NOMO-1 treated with dmso at 0.1 percent for 144 hours (cell line): ENCODE data around the gene C12orf56.
"Not testable (repeated sequence)": the region's sequence is repeated elsewhere in the genome, so short reads cannot be mapped to it uniquely, and the experiment has no call there.

Experiments
- DNase-seq: peaks from one replicate; lab custom pipeline; 2025; ENCODE audit not compliant: unreplicated experiment; lab: John Stamatoyannopoulos, UW

The C12orf56 gene

DNA sequence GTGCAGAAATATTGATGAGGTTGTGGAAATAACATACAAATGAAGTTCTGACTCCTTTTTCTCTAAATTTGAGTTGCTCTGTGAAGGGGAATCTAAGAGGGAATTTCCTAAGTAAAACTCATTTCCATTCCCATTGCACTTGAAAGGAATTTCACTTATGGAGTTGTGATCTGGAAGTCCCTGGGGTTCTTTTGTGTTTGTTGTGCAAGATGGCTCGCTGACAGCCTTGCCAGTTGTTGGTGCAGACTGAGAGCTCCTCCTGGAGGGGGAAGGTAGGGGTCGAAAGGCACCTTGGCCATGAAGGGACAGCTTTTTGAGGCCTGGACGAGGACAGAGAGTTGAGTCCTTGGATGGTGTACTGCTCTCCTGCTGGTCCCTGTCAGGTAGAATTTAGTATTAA is 72.0 kb downstream of the C12orf56 start:
- no peak for DNase-seq

DNA sequence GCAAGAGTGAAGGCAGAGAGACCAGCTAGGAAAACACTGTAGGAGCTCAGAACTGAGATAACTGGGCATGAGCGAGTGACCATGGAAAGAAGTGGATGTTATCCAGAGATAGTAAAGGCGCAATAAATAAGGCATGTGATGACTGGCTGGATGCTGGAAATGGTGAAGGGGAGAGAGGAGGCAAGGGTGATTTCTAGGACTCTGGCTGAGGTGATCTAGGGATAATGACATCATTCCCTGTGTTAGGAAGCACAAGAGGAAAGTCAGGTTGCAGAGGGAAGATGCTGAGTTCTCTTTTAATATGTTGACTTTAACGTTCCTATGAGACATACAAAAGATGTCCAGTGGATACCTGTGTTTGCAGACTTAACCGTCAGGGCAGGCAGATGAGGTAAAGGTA is 78.7 kb downstream of the C12orf56 start:
- DNase-seq: no peak

DNA sequence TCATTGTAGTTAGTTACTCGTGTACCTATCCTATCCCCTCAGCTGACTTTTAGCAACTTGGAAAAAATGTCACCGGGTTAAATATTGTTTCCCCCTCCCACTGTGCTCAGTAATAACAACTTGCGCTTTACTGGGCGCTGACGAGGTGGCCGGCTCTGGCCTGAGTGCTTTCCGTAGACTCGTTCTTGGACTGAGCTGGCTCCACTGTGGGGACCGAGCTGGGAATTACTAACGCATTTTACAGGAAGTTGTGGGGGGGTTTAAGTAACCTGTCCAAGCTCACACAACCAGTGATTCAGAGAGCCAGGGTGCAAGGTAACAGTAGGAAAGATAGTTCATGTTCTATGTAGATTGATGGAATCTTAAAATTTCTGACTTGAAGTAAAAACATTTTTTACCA is 86.0 kb downstream of the C12orf56 start:
- DNase-seq: no peak

DNA sequence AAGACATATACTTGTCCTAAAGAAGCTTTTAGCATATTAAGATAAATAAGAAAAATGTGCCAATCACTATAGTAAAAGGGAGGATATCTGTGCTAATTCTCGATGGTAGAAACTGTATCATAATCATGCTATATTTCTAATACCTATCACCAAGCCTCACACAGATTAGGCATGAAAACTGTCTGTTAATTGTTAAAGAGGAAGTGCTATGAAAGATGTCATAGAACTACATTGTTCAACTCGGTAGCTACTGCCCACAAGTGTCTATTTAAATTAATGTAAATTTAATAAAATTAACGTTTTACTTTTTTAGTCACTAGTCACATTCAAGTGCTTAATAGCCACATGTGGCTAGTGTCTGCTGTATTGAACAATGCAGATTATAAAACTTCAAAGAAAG is 90.9 kb downstream of the C12orf56 start:
- no peak for DNase-seq

DNA sequence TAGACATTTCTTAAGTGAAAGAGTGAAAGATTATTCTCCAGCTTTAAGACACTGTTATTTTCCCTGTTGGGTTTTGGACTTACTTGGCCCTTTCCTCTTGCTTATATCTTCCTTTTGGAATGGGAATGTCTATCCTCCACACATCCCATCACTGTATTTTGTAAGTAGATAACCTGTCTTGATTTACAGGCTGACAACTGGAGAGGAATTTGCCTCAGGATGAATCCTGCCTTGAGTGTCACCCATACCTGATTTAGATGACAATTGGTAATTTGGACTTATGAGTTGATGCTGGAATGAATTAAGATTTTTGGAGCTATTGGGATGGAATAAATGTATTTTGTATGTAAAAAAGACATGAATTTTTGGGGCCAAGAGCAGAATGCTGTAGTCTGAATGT is 94.3 kb downstream of the C12orf56 start:
- DNase-seq: no peak

DNA sequence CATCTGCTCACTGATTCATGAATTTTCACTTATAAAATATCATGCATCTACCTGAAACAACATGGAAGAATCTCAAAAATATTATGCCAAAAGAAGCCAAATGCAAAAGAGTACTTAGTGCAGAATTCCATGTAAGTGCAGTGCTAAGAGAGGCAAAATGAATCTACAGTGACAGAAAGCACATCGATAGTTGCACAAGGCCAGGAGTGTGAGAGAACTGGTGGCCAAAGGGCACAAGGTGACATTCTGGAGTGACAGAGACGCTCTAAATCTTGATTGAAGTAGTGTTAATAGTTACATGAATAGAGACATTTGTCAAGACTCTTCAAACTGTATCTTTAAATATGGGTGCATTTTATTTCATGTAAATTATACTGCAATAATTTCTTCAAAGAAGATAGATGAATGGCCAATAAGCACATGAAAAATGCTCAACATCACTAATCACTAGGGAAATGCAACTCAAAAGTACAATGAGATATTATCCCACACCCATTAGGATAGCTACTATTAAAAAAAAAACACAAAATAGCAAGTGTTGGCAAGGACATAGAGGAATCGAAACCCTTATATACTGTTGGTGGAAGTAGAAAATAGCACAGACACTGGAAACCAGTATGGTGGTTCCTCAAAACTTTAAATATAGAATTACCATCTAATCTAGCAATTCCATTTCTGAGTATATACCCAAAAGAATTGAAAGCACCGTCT is 96.7 kb downstream of the C12orf56 start:
- DNase-seq: peak; percentile 61

DNA sequence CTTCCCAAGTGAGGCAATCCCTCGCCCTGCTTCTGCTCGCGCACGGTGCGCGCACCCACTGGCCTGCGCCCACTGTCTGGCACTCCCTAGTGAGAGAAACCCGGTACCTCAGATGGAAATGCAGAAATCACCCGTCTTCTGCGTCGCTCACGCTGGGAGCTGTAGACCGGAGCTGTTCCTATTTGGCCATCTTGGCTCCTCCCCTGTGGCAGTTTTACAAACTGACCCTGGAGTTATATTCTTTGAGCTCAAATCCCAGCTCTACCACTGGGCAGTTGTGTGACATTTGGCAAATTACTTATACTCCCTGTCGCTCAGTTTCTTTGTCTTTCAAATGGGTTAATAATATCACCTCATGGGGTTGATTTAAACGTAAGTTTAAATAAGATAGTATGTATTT is 97.4 kb downstream of the C12orf56 start:
- DNase-seq: not testable (repeated sequence)

DNA sequence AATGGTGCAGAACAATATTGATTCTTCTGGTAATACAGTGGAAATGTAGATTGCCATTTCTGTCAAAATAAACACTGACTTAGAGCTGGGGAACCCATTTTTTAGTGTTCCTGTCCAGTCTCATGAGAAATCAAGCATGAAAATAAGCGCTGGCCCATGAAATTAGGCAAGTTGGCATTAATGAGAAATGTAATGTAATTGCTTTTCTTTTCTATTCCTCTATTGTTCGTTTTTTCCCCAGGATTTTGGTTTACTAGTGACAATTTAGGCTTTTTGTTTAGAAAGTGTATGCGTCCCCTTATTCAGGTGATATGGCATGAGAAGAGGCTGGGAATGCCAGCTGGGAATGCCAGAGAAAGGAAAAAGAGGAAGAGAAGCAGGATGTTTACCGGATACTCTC is 104.0 kb downstream of the C12orf56 start:
- no peak for DNase-seq

DNA sequence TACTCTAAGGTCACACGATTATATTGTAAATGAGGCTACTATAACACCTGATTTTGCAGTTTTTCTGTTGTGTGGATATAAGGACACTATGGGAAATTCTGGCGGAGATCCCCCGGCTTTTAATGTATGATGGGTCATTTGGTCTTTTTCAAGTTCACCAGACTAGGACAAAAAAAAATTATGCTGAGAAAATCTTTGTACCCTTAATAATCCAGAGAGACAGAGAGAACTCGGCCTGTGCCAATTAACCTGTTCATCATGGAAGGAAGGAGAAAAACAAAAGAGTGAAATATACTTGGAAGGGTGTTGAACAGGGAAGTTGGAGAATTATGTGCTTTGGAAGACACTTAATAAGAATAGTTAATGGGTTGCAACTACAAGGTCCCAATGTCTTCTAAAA is 106.3 kb downstream of the C12orf56 start:
- no peak for DNase-seq

DNA sequence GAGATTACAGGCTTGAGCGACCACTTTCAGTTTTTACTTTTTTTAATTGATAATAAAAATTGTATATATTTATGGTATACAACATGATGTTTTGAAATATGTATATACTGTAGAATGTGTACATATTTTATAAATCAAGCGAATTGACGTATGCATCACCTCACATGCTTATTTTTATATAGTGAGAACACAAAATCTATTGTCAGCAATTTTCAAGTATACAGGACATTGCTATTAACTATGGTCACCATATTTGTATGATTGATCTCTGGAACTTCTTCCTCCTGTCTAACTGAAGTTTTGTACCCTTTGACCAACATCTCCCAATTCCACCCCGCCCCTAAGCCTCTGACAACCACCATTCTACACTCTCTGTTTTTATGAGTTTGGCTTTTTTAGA is 112.1 kb downstream of the C12orf56 start:
- no peak for DNase-seq

DNA sequence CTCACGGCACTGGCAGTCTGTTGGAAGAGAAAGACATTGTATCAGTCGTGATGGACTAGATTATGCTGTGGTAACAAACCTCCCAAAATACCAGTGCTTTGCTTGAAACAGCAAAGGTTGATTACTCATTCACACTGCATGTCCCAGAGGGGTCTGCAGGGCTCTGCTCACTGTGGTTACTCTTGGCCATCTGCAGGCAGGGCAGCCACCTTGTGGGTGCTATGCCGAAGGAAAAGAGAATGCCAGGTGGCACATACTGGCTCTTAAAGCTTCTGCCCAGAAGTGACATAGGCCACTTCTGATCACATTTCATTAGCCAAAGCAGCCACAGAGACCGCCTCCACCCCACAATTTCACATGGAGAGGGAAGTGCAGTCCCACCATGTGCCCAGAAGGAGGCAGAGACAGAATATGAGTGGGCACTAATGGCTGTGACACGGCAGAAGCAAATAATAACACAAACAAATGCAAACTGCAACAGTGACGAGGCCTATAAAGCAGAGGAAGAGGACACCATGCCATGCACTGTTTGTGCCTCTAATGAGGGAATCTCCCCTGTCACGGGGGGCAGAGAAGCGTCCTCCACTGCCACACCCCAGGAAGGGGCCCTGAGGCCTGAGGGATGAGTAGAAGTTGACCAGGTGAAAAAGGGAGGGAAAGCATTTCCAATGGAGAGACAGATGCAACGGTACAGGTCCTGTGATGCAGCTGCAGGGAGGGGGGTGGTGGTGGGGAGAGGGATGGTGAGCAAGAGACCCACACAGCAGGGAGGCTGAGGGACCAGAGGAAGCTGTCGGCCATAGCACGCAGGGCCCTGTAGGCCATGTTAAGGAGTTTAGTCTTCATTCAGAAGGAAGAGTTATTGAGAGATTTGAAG is 116.8 kb downstream of the C12orf56 start:
- peak; percentile 16 for DNase-seq

DNA sequence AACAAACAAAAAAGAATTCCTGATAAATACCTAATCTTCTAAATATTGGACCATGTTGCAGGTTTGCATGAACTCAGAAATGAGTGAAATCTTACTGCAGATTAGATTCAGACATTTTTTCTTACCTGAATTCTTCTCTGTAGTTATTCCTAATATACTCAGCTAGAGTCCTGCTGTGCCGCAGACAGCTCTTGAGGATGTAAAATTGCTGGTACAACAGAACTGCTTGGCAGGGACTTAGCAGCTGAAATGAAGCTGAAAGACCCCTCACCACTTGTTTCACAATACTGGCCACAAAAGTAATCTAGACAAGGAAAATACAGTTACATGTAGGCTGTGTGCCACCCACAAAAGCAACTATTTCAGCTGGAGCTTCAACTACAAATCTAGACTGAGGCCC is 120.1 kb downstream of the C12orf56 start:
- no peak for DNase-seq

DNA sequence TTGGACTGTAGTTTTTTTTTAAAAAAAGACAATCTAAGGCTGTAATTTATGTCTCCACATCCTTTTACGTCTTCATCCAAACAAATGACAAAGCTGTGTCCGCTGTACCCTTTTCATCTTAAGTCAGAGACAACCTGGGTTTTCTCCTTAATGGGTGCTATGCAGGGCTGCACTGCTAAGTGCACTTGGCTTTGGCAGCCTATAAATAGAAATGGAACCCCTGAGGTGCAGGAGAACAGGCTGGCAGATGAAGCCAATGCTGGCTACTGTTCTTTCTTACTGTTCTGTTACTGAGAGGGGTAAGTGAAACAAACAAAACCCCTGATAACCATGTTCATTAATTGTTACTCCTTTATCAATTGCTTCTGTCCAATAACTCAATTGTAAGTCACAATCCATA is 121.4 kb downstream of the C12orf56 start:
- DNase-seq: no peak

DNA sequence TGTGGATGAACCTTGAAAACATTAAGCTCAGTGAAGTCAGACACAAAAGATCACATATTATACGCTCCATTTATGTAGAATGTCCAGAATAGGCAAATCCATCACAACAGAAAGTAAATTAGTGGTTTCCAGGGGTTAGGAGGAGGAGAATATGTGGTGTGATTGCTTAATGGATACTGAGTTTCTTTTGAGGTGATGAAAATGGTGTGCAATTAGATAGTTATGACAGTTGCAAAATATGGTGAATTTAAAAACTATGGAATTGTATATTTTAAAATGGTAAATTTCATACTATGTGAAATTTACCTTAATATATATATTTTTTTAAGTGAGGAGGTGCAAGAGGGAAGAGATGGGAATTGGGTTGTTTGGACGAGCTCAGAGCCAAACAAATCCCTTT is 122.1 kb downstream of the C12orf56 start:
- peak; percentile 21 for DNase-seq

DNA sequence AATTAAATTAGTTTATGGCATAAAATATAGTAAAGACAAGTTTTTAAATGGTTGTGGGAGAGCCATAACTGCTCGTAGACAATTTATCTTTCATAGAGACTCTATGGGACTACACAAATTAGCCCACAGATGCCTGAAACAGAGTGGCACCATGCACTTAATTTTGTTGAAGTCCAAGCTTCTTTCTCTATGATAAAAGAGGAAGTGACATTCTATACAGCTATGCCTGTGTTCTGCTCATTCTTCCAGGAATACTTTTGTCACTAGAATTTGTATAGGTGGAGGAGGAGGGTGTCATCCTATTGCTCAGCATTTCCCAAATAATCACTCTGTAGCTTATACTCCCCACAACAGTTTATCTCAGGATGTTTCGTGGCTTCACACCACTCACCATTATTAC is 124.7 kb downstream of the C12orf56 start:
- no peak for DNase-seq

DNA sequence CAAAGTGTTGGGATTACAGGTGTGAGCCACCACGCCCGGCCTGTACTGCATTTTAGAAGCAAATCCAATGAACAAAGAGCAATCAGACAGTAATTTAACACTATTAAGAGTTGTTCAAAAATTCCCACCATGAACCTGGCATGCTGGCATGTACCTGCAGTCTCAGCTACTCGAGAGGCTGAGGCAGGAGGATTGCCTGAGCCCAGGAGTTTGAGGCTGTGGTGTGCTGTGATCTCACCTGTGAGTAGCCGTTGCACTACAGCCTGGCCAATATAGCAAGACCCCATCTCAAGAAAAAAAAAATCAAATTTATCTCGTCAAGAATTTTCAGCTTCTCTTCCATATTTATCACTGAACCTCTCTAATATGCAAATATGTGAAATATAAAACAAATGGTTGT is 128.7 kb downstream of the C12orf56 start:
- DNase-seq: no peak

DNA sequence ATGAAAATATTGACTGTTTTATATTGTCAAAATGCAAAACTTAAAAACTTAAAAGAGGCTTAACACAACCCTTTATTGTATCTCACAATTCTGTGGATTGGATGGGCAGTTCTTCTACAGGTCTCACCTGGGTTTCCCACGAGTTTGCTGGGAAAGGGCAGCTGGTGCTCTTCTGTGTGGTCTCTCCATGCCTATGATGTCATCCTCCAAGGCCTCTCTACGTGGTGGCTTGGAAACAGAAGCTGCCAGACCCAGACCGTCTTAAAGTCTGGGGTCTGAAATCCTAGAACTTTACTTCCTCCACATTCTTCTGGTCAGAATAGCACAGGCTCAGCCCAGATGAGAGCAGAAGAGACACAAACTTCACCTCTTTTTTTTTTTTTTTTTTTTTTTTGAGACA is 132.0 kb downstream of the C12orf56 start:
- DNase-seq: no peak

DNA sequence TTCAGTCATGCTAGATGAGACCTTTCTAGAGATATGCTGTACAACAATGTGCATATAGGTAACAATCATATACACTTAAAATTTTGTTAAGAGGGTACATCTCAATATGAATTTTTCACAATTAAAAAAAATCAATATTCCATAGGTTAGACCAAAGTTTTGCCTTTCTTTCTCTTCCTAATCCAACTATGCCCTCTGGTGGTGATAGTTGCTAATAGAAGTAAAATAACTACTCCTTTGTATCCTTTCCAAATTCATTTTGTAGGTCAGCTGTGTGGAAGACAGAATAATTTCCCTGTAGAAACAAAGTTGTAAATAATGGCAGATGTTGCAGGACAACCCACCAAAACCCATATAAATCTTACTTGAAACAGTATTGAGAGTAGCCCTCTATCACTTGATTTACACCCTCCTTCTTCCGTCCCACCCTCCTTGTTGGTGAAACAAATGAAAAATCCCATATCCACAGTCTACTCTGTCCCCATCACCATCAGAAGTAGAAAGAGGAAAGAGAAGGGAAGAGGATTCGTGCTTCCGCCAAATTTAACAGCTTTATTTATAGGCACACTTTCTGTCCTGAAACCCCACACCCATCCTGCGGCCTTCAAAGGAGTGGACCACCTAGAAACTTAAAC is 134.3 kb downstream of the C12orf56 start:
- DNase-seq: peak; percentile 4

DNA sequence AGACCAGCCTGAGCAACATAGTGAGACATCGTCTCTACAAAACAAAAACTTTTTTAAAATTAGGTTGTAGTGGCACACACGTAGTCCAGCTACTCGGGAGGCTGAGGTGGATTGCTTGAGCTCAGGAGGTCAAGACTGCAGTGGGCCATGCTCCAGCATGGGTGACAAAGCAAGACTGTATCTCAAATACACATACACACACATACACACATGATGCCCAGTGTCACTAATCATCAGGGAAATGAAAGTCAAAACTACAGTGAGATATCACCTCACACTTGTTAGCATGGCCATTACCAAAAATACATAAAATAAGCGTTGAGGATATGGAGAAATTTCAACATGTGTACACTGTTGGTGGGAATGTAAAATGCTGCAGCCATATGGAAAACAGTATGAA is 135.3 kb downstream of the C12orf56 start:
- no peak for DNase-seq

DNA sequence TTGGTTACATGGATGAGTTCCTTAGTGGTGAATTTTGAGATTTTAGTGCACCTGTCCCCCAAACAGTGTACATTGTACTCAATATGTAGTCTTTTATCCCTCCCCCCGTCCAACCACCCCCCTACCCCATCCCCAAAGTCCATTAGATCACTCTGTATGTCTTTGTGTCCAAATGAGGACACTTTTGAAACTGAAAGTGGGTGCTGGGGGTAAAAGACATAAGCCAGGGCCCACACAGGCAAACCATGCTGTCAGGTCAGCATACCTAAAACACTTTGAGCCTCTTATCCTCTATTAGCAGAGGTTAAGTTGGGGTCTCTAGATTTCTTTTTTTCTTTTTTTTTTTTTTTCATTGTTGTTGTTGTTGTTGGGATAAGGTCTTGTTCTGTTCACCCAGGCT is 137.2 kb downstream of the C12orf56 start:
- DNase-seq: no peak

DNA sequence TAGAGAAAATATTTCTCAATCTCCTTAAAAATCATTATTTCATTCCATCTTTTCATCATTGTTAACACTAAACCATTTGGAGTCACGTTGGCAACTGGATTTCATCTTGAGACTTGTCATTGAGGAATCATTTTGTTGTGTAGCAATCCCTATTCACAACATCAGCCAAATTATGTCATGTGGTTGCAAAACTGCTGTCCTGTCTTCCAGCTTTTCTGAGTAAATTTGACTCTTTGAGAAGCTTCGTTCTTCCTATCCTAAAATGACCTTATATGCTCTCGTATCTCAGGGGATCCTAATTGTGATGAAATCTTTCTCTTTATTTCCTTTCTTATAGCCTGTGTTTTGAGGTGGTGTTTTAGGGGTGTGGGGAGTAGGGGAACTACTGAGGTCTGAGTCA is 137.9 kb downstream of the C12orf56 start:
- peak; percentile 10 for DNase-seq

DNA sequence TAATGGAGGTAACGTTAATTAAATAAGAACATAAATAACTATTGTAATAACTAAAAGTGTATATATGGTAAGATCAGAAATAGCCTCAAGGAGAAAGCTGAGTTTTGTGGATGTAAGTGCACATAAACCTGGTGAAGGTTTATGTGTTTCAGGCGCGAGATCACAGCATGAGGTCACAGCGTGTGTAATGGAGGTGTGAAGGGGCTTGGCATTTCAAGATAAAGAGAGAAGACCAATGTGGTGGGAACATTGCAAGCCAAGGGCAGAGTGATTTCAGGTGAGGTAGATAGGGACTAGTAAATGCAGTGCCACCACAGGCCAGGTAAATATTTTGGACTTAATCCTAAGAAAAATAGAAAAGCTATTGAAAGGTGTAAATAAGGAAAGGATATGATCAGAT is 146.7 kb downstream of the C12orf56 start:
- DNase-seq: no peak
